Fibroblast of skin of abdomen (primary cell): Measurements from ENCODE around the gene ALDH9A1.
"Not testable (repeated sequence)": the region's sequence is repeated elsewhere in the genome, so short reads cannot be mapped to it uniquely, and the experiment has no call there.

ENCODE experiments used
- DNase-seq: peaks from one replicate; pipeline ENCODE4 v3.0.0-alpha.2; 2013

The ALDH9A1 gene

DNA sequence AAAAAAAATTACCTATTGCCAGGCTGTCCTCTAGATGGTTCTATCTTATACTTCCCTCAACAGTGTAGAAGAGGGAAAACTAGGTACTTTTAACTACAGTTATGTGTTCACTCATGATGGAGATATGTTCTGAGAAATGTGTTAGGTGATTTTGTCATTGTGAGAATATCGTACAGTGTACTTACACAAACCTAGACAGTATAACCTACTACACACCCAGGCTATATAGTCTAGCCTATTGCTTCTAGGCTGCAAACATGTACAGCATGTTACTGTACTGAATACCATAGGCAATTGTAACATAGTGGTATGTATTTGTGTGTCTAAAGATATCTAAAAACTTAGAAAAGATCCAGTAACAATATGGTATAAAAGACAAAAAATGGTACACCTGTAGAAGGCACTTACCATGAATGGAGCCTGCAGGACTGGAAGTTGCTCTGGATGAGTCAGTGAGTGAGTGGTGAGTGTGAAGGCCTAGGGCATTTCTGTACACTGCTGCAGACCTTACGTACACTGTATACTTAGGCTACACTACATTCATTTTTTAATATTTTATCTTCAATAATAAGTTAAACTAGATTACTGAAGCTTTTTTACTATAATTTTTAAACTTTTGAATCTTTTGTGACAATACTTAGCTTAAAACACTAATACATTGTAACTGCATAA lies 54.2 kb downstream of the ALDH9A1 start:
- DNase-seq = no peak

GRCh38 chr1:165641231-165641987 lies 57.0 kb downstream of the ALDH9A1 start:
- no peak for DNase-seq

DNA sequence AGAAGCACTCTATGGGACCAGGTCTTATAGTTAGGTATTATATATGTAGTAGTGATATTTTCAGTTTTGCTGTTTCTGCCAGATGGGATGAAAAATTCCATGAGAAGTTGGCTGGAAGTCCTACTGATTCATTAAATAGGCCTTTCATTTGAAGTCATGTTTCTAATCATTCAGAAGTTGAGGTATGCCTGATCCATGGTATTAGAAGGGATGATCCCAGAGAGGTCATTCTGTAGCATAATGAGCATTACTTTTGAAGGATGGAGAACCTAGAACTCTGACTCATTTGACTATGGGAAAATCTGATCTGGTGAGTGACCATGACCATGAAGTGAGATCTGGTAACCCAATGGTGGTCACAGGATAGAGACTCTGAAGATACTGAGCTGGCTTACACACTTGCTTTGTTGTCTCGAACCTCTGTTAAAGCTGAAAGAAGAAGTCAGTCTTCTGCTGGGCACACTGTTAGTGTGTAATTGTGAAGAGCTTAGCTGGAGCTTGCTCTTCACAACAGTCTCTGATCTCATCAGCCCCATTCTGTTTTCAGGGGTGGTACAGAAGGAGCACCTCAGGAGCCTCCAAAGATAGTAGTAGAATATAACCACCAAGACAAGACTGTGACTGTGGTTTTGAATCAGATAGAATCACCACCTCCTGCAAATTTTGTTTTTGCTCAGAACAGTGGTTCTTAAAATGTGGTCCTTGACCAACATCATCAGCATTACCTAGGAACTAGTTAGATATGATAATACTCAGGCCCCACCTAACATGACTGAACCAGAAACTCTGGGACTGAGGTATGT lies 58.3 kb downstream of the ALDH9A1 start:
- DNase-seq = peak; percentile 40

DNA sequence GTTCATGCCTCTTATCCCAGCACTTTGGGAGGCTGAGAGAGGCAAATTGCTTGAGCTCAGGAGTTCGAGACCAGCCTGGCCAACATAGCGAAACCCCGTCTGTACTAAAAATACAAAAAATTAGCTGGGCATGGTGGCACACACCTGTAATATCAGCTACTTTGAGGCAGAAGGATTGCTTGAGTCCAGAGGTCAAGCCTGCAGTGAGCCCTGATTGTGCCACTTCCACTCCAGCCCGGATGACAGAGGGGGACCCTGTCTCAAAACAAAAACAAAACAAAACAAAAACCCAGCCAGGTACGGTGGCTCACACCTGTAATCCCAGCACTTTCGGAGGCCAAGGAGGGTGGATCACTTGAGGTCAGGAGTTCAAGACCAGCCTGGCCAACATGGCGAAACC lies 60.2 kb downstream of the ALDH9A1 start:
- not testable (repeated sequence) for DNase-seq

GRCh38 chr1:165637427-165637826 lies 60.9 kb downstream of the ALDH9A1 start:
- peak; percentile 54 for DNase-seq

- DNase-seq = no peak
Observed at GRCh38 chr1:165635823-165636222, 62.5 kb downstream of the ALDH9A1 start.

- no peak for DNase-seq
Observed at GRCh38 chr1:165635329-165635728, 63.0 kb downstream of the ALDH9A1 start.

- DNase-seq = no peak
Observed at GRCh38 chr1:165634154-165634921, 64.0 kb downstream of the ALDH9A1 start.

DNA sequence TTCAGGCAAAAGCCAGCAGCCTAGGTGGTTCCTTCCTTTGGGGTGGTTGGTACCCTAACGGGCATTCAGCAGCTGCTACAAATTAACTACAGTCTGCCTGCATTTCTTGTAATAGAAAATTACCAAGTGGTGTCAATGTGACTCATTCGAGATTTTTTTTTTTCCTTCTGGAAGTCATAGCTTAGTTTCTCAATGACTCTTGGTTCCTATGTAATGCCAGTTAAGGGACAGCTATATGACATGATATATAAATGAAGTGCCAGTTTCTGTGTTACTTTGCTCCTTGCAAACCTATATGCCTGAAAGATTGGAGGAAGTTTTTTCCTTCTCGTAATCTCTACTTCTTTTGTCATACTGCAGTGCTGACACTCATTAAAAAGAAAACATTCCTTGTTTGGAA lies 64.7 kb downstream of the ALDH9A1 start:
- peak; percentile 39 for DNase-seq

DNA sequence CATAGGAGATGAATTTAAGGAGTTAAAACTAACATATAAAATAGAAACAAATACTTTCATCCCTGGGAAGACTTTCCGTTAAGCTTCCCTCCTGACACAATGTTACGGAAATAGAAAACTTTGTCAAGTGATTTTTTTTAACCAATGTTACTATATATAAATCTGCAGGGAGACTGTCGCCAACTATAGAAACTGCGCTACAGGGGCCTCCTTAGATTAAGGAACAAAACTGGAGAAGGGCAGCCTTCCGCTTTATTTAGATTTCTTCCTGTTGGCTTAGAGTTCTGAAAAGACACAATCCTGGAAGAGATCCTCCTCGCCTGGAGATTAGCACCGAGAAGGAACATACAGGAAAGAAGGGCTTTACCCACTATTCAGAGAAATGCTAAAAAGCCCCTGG lies 65.9 kb downstream of the ALDH9A1 start:
- no peak for DNase-seq

GRCh38 chr1:165632152-165632469 lies 66.3 kb downstream of the ALDH9A1 start:
- no peak for DNase-seq

DNA sequence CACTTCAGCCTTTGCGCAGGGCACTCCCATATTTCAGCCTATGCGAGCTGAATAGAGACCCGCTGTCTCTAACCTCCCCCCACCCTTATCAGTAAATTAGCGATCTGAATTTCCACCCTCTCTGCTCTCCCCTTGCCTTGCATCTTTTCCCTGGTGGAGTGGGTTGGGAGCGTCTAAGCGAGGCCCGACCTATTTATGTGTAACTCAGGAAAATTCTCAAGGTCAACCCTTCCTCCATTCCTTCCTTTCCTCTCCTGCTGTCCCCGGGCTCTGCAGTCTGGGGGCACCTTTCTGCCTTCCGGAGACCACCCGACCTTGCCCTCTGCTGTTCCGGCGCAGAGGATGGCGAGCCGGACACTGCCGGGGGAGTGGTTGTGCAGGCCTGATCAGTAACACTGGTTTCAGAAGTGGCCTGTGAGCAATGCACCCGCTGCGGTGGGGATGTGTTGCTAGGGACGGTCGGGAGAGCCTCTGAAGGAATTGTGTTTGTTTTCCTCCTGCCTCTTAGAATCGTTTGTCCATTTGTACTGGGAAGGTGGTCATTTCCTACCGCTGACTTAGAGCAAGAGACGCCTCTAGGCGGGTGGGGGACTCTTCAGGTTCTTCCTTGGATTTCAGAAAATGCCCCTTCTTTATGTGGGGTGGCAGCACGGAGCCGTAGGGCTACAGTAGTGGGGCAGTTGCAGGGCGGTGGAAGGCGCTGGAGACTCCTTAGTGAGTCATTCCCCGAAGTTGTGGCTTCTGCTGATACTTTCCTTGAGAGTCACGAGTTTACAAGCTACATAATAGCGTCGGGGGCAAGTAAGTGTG lies 66.8 kb downstream of the ALDH9A1 start:
- DNase-seq = peak; percentile 85

DNA sequence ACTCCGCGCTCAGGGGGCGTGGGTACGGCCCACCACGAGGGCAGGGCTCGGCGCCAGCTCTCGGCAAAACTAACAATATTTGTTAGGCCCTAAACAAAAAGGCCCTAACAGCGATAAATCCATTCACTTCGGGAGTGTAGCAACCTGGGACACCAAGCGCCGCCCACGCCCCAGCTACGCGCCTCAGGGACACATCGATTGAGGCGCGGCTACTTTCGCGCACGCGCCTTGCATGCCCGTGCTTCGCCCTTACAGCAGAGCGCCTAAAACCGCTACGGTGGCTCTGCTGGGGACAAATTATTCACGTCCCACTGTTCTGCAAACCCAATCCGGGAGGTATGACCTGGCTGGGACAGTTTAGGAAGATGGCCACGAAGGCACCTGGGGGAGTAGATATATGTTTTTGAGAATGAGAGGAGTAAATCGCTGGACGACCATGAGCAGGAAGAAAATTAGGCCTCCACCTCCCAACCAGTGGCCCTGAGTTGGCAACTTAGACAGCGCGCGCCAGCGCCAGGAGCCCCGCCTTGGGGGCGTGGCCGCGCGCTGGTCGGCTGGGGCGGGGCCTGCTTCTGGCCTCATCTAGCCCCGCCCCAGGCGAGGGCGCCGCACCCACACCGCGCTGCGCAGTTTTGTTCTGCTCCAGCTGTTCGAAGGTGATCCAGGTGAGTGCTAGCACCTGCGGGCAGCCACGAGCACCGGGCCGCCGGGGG lies 67.6 kb downstream of the ALDH9A1 start, which contains the start of gene MGST3:
TSS of gene MGST3 (plus strand) at position 606 of the 713 bp plus-strand sequence. CDS start 18,614 bp downstream, outside the sequence.
- peak; percentile 98 for DNase-seq

GRCh38 chr1:165629848-165630628 lies 68.3 kb downstream of the ALDH9A1 start:
- DNase-seq = no peak

GRCh38 chr1:165629151-165629550 lies 69.2 kb downstream of the ALDH9A1 start:
- no peak for DNase-seq

DNA sequence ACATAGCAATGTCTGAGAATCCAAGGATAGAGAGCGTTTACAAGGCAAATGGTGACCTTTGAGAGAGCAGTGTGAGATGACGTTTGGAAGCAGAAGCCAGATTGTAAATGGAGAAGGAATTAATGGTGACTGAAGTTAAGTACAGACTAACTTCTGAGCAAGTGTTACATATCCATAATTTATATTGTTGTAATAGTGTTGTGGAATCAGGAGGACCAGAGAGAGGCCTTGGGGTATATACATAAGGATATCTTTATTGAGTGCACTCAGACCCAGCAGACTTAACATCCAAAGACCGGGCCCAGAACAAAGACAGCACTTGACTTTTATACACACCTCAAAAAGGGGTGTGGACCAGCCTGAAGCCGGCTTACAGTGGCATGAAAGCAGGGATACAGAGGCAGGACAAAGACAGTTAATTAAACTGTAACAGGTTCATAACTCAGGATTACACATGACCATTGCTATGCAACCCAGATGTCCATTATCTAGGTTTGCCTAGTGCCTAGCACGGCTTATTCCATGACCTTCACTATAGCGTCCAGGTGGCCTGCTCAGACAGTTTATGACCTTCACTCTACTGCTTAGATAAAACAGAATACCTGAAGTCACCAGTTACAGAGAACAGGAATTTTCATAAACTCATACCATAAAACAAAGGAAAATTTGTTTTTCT lies 70.1 kb downstream of the ALDH9A1 start:
- DNase-seq = no peak

DNA sequence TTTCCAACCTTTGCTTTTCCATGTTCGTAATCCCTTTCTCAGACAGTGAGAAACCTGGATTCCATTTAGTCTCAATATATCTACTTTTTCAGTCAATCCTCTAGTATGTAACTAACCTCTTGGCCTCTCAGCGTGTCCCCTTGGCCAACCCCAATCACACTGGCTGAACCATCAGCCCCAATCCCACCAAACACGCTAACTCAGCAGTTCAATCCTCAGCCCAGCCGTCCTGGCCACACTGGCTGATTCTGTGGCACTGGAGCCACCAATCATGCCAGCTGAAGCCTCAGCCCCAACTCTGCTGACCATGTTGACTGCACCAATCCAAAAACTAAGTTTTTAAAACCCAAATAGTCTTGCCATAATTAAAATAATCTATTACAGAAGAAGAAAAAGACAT lies 73.9 kb downstream of the ALDH9A1 start:
- DNase-seq = no peak

- DNase-seq = no peak
Observed at GRCh38 chr1:165623624-165624023, 74.7 kb downstream of the ALDH9A1 start.

DNA sequence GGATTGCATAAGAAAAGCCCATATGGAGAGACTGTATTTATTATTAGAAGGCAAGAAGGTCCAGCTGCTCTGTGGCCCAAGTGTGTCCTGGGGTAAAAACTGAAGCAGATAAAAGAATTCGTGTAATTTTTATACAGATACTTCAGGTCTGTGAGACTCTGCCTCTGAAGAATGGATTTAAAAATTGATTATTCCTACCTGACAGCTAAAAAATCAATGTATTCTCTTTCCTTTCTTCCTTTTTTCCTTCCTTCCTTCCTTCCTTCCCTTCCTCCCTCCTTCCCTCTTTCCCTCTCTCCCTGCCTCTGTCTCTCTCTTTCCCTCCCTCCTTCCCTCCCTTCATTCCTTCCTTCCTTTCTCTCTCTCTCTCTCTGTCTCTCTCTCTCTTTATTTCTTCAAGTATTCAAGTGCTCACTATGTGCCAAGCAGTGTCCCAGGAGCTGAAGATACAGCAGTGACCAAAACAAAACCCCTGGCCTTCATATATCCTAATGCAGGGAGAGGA lies 78.7 kb downstream of the ALDH9A1 start:
- DNase-seq = no peak
